HepG2 (cell line): ENCODE measurements around the gene SLC25A11. TPM values are rescaled to one million over a fixed set of nuclear protein-coding genes. Genes with fewer than 3 reads are reported as not detected.

ENCODE experiments used
- CENPT ChIP-seq: sonication (generic); formaldehyde crosslinking; IDR thresholded peaks from 2 replicates; pipeline ENCODE4 v1.8.0; 2022; ENCODE audit warnings: low read depth, mild to moderate bottlenecking, moderate library complexity, missing genetic modification reagents
- KDM1A ChIP-seq: IDR thresholded peaks from 2 replicates; pipeline ENCODE4 v1.6.1; 2016; ENCODE audit warnings: missing compliant biosample characterization
- KDM5A ChIP-seq: fragments of 200-600 bp; sonication (generic); IDR thresholded peaks from 2 replicates; pipeline ENCODE4 v1.7.0; 2018; ENCODE audit warnings: antibody characterized with exemption, mild to moderate bottlenecking, low read length, borderline replicate concordance
- MAZ ChIP-seq, 2 experiments: sonication (generic) in 1 of 2; formaldehyde crosslinking in 1 of 2; IDR thresholded peaks; 2 replicates each; pipeline versions ENCODE4 v1.5.0 to v1.6.1; 2012 to 2020; ENCODE audit warnings: low read depth in 2 of 2, mild to moderate bottlenecking in 2 of 2, borderline replicate concordance in 1 of 2, improper control_type of control experiment in 1 of 2, low read length in 1 of 2, missing genetic modification reagents in 1 of 2, moderate library complexity in 1 of 2
- MTA3 ChIP-seq: sonication (generic); formaldehyde crosslinking; IDR thresholded peaks from 2 replicates; pipeline ENCODE4 v1.4.0; 2020; ENCODE audit warnings: missing genetic modification reagents
- NAIF1 ChIP-seq: sonication (generic); formaldehyde crosslinking; IDR thresholded peaks from 2 replicates; pipeline ENCODE4 v1.5.0; 2020; ENCODE audit warnings: mild to moderate bottlenecking, missing genetic modification reagents, borderline replicate concordance
- POLR2AphosphoS2 ChIP-seq: IDR thresholded peaks from 2 replicates; pipeline ENCODE4 v1.6.1; 2011; ENCODE audit warnings: low read depth, low read length, improper control_type of control experiment
- PRDM15 ChIP-seq: sonication (generic); formaldehyde crosslinking; IDR thresholded peaks from 2 replicates; pipeline ENCODE4 v1.4.0; 2020; ENCODE audit warnings: missing genetic modification reagents
- TAF15 ChIP-seq: fragments of 200-400 bp; formaldehyde crosslinking; IDR thresholded peaks from one replicate; pipeline ENCODE4 v1.6.1; 2018; ENCODE audit warnings: mild to moderate bottlenecking, low read depth, low read length; ENCODE audit not compliant: poor library complexity, severe bottlenecking
- TERF1 ChIP-seq: sonication (generic); formaldehyde crosslinking; IDR thresholded peaks from 2 replicates; pipeline ENCODE4 v1.8.0; 2022; ENCODE audit warnings: mild to moderate bottlenecking, missing genetic modification reagents, moderate library complexity
- TFDP1 ChIP-seq: IDR thresholded peaks from 2 replicates; pipeline ENCODE4 v1.6.1; 2016; ENCODE audit warnings: missing compliant biosample characterization, missing genetic modification reagents, borderline replicate concordance
- ZNF160 ChIP-seq: sonication (generic); formaldehyde crosslinking; IDR thresholded peaks from 2 replicates; pipeline ENCODE4 v1.8.0; 2022; ENCODE audit warnings: mild to moderate bottlenecking, inconsistent platforms, missing genetic modification reagents
- ZNF280B ChIP-seq: sonication (generic); formaldehyde crosslinking; IDR thresholded peaks from 2 replicates; pipeline ENCODE4 v1.5.0; 2020; ENCODE audit warnings: missing genetic modification reagents, mild to moderate bottlenecking, borderline replicate concordance
- ZNF34 ChIP-seq: sonication (generic); formaldehyde crosslinking; IDR thresholded peaks from 2 replicates; pipeline ENCODE4 v1.4.0; 2020; ENCODE audit warnings: mild to moderate bottlenecking, missing genetic modification reagents, borderline replicate concordance
- ZNF343 ChIP-seq: sonication (generic); formaldehyde crosslinking; IDR thresholded peaks from 2 replicates; pipeline ENCODE4 v1.4.0; 2020; ENCODE audit warnings: mild to moderate bottlenecking, missing genetic modification reagents
- ZNF552 ChIP-seq: sonication (generic); formaldehyde crosslinking; IDR thresholded peaks from 2 replicates; pipeline ENCODE4 v1.9.0; 2022; ENCODE audit warnings: missing genetic modification reagents, mild to moderate bottlenecking, borderline replicate concordance
- ZNF607 ChIP-seq: sonication (generic); formaldehyde crosslinking; IDR thresholded peaks from 2 replicates; pipeline ENCODE4 v1.5.1; 2020; ENCODE audit warnings: missing genetic modification reagents, mild to moderate bottlenecking, borderline replicate concordance
- ZNF644 ChIP-seq: IDR thresholded peaks from 2 replicates; pipeline ENCODE4 v1.6.1; 2016; ENCODE audit warnings: low read depth
- polyA plus RNA-seq, 8 experiments: library from polyadenylated mRNA; depleted of rRNA in 3 of 8; stranded (reverse) in 7 of 8; unstranded in 1 of 8; fragments of >200 nt; fragmentation: Illumina TruSeq in 4 of 8; extraction: Trizol in 4 of 8; gene quantifications; 2 replicates each; pipeline versions ENCODE4 v1.2.1 to v1.2.3, GENCODE V29; 2011 to 2016; ENCODE audit warnings: low read depth in 4 of 8, missing spikeins in 1 of 8, mixed read lengths in 1 of 8; ENCODE audit not compliant: insufficient read depth in 1 of 8
- total RNA-seq, 5 experiments: library from RNA; depleted of rRNA; stranded (reverse); fragments of >200 nt; fragmentation: Illumina TruSeq; extraction: Trizol; gene quantifications; 2 replicates each; pipeline ENCODE4 v1.2.3, GENCODE V29; 2016; ENCODE audit warnings: low read depth in 1 of 5

SLC25A11 gene
- total and polyA plus RNA-seq, 2 of the 13 experiments (the other 11 are each of a cell fraction or from before 2014, with no cell fraction given), result 35.4 to 47.2 TPM

- TF ChIP-seq TFDP1 (CRISPR knock-in tag) (peak; percentile 49; the same call in 1 of the 2 replicates), POLR2AphosphoS2 (no peak), ZNF343 (CRISPR knock-in tag) (no peak), TERF1 (CRISPR knock-in tag) (no peak), ZNF552 (CRISPR knock-in tag) (no peak), ZNF34 (CRISPR knock-in tag) (no peak), ZNF607 (CRISPR knock-in tag) (0 out of 2 replicates have a peak, but pooled peaks have one; percentile 4), NAIF1 (CRISPR knock-in tag) (peak; percentile 40; the same call in 1 of the 2 replicates), ZNF160 (CRISPR knock-in tag) (no peak), PRDM15 (CRISPR knock-in tag) (no peak), MTA3 (CRISPR knock-in tag) (no peak), MAZ (IDR thresholded peaks at IDR 0.05; ENCODE audit: borderline replicate concordance, low read depth, low read length) (no peak), MAZ (CRISPR knock-in tag; IDR thresholded peaks at IDR 0.05; ENCODE audit: low read depth) (no peak; the same call in 1 of the 2 replicates), KDM1A (CRISPR knock-in tag) (no peak), KDM5A (no peak), CENPT (CRISPR knock-in tag) (no peak), ZNF644 (CRISPR knock-in tag) (peak; percentile 35; the same call in 1 of the 2 replicates), TAF15 (no peak), ZNF280B (CRISPR knock-in tag) (no peak)
Measured at GRCh38 chr17:4908301-4908700, 31.5 kb downstream of the SLC25A11 start (continued).
